Activated T-helper 1 cell treated with anti-CD3 and anti-CD28 coated beads, Interleukin-12 subunit alpha, Interleukin-12 subunit beta, Interleukin-2, Interleukin-4 antibody, amounts not matched to agents 30 ng/mL and 10 ng/mL and 1 ng/mL, durations not matched to agents 14 hours and 24 hours and 36 hours (primary cell): Measurements from ENCODE around the gene ADAMTS2. TPM values are rescaled to one million over a fixed set of nuclear protein-coding genes. Genes with fewer than 3 reads are reported as not detected.

Source experiments
- DNase-seq: peaks from one replicate; pipeline ENCODE4 v3.0.0; 2021; ENCODE audit warnings: low spot score
- H3K27ac Mint-ChIP-seq: one replicate; pipeline ENCODE4 v1.8.0; 2021; ENCODE audit warnings: mild to moderate bottlenecking, mixed read lengths
- H3K27me3 Mint-ChIP-seq: one replicate; pipeline ENCODE4 v1.8.0; 2022; ENCODE audit warnings: mild to moderate bottlenecking, moderate library complexity, mixed read lengths; ENCODE audit not compliant: insufficient read depth
- H3K36me3 Mint-ChIP-seq: one replicate; pipeline ENCODE4 v1.8.0; 2021; ENCODE audit warnings: low read depth, mixed read lengths
- H3K4me1 Mint-ChIP-seq: one replicate; pipeline ENCODE4 v1.8.0; 2021; ENCODE audit warnings: low read depth, mixed read lengths
- H3K4me3 Mint-ChIP-seq: one replicate; pipeline ENCODE4 v1.8.0; 2021; ENCODE audit warnings: mild to moderate bottlenecking, moderate library complexity, mixed read lengths
- H3K9me3 Mint-ChIP-seq: one replicate; pipeline ENCODE4 v1.8.0; 2021; ENCODE audit warnings: mixed read lengths
- intact Hi-C: fragments of 100-400 bp; cut with micrococcal nuclease; formaldehyde crosslinking; loops from one replicate; pipeline ENCODE4 v1.15.1; 2024
- total RNA-seq: library from RNA; stranded (reverse); gene quantifications from 2 replicates; pipeline ENCODE4 v1.2.3, GENCODE V29; 2022

The ADAMTS2 gene
- total RNA-seq, 1 donor from 2014 or later, result not detected

DNA sequence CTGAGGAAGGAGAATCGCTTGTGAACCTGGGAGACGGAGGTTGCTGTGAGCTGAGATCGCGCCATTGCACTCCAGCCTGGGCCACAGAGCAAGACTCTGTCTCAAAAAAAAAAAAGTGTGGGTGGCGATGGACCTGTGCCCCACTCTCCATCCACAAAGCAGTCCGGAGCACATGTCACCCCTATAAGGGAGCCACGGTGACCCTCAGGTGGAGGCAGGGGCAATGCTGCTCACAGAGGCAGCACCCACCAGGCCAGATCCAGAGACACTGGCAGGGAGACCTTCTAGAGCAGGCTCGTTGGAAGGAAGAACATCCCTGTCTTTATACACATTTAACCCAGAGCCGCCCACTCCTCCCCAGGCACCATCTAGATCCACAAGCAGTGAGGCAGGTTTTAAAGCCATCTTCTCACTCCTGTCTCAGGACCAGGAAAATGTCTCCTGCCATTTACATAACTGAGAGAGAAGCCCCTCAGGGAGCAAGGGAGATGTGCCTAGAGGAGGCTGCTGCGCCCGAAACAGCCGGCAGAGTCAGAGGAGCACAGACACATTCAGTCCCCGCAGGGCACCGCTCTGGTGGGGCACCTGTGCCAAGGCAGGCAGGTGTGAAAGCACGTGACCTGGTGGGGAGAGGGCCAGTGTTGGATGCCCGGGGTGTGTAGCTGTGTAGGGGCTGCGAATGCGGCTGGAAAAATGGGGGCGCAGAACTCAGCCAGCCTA lies 31.6 kb upstream of the ADAMTS2 start:
- Mint-ChIP-seq H3K9me3 (no peaks in the 10 kb centered on the region), H3K4me1 (no peaks in the 10 kb centered on the region), H3K27me3 (no peaks in the 10 kb centered on the region), H3K36me3 (no peaks in the 10 kb centered on the region), H3K4me3 (no peak overlapping the region), H3K27ac (no peak overlapping the region)
- intact Hi-C loops, result no loop called here
- no peak for DNase-seq

DNA sequence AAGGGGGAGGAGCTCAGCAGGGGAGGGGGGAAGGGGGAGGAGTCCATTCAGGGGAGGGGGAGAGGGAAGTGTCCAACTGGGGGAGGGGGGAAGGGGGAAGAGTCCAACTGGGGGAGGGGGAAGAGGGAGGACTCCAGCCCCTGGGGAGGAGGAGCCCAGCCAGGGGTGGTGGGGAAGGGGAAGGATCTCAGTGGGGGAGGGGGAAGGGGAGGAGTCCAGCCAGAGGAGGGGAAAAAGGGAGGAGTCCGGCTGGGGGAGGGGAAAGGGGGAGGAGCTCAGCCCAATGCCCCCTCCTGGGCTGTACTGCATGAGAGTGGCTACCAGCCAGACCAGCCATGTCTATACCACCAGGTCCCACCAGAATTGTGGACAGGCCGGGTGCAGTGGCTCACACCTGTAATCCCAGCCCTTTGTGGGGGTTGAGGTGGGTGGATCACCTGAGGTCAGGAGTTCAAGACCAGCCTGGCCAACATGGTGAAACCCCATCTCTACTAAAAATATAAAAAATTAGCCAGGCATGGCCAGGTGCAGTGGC lies 30.6 kb upstream of the ADAMTS2 start:
- Mint-ChIP-seq H3K4me3 (no peak overlapping the region), H3K36me3 (no peaks in the 10 kb centered on the region), H3K27ac (no peak overlapping the region), H3K27me3 (no peaks in the 10 kb centered on the region), H3K4me1 (no peaks in the 10 kb centered on the region), H3K9me3 (no peaks in the 10 kb centered on the region)
- no peak for DNase-seq
- intact Hi-C loops, result no loop called here

DNA sequence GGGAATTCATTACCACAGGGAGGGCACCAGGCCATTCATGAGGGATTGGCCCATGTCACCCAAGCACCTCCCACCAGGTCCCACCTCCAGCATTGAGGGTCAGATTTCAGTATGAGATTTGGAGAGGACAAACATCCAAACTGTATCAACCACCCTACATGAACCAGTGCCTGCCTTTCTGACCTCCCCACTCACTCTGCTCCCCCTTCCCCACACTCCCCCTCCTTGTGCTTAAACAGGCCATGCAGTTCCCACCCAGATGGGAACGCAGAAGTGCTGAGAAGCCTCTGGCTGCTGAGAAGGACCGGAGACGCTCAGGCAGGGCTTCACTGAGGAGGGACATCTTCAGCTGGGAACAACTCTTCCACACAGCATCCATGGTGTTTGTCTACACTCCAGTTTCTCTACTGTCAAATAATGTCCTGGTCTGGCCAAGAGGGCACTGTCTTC lies 30.0 kb upstream of the ADAMTS2 start:
- Mint-ChIP-seq H3K4me3 (no peak overlapping the region), H3K27me3 (no peaks in the 10 kb centered on the region), H3K36me3 (no peaks in the 10 kb centered on the region), H3K4me1 (no peaks in the 10 kb centered on the region), H3K27ac (no peak overlapping the region), H3K9me3 (no peaks in the 10 kb centered on the region)
- DNase-seq, result no peak
- intact Hi-C loops, result no loop called here

DNA sequence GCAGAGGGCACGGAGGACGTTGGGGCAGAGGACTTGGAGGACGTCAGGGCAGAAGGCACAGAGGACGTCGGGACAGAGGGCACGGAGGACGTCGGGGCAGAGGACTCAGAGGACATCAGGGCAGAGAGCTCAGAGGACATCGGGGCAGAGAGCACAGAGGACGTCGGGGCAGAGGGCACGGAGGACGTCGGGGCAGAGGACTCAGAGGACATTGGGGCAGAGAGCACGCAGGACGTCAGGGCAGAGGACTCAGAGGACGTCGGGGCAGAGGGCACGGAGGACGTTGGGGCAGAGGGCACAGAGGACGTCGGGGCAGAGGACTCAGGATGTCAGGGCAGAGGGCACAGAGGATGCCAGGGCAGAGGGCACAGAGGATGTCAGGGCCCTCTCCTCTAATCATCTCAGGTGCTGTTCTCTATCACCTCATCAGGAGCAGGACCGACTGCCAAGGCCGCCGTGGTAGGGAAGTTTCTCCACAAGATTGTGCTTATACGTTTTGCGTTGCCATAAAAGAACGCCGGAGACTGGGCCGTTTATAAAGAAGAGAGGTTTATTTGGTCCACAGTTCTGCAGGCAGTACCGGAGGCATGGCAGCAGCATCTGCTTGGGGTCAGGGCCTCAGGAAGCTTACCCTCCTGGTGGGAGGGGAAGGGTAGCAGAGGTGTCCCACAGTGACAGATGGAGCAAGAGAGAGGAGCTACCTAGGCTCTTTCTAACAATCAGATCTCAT lies 29.4 kb upstream of the ADAMTS2 start:
- H3K36me3 Mint-ChIP-seq, result no peaks in the 10 kb centered on the region
- H3K27ac Mint-ChIP-seq, result no peak overlapping the region
- H3K4me1 Mint-ChIP-seq, result no peaks in the 10 kb centered on the region
- DNase-seq, result no peak
- H3K4me3 Mint-ChIP-seq, result no peak overlapping the region
- intact Hi-C loops, result no loop called here
- H3K9me3 Mint-ChIP-seq, result no peaks in the 10 kb centered on the region
- no peaks in the 10 kb centered on the region for H3K27me3 Mint-ChIP-seq

DNA sequence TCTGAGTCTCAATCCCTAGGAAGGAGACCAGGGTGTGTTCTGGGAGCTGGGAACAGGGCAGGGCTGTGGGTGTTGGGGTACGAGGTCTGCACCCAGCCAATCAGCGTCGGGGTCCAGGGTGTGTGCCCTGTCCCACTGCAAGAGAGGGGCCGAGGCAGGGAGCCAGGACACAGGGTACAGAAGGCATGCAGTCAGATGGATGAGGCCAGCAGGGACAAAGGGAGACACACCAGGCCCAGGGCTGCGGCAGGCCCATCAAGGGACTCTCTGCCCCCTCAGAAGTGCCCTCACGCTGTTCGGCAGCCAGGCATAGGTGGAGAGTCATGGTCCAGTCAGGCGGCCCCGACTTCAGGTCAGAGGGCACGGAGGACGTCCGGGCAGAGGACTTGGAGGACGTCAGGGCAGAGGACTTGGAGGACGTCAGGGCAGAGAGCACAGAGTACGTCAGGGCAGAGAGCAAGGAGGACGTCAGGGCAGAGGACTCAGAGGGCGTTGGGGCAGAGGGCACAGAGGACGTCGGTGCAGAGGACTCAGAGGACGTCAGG lies 28.8 kb upstream of the ADAMTS2 start:
- Mint-ChIP-seq H3K27ac (no peak overlapping the region), H3K9me3 (no peaks in the 10 kb centered on the region), H3K27me3 (no peaks in the 10 kb centered on the region), H3K4me1 (no peaks in the 10 kb centered on the region), H3K36me3 (no peaks in the 10 kb centered on the region), H3K4me3 (no peak overlapping the region)
- DNase-seq, result no peak
- intact Hi-C loops, result no loop called here

DNA sequence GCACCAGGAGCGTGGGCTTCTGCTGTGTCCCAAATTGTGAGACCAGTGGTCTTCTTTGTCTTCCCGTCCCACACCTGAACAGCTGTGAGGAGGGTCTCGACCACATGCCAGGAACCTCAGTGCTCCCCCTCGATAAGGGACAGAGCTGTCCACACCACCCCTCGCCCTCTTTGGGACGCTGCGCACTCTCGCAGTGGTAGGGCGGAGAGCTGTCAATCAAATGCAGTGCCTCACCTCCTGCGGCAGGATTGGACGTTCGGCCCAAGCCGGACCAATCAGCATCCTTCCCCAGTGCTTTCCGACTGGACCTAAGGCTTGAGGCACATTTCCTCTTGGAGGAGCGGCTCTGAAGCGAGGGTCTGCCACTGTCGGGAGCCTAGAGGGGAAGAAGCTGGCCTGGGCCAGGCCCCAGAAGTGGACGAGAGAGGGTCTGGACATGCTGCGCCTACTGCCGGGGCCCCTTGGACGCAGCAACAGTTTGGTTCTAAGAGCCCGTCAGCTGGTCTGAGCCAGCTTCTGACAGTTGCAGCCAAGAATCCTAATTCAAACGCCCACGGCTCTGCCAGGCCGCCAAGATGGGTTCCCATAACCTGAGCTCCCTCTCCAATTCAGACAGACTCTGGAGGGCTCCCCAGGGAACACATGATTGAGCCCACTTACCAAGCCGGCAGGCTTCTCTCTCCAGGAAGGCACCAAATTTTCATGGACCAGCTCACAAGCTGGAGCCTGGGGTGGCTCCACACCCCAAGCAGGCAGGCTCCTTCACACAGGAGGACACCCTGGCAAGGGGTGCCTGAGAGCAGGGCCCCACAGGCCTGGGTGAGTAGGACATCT lies 28.1 kb upstream of the ADAMTS2 start:
- intact Hi-C loops, result no loop called here
- H3K27me3 Mint-ChIP-seq, result no peaks in the 10 kb centered on the region
- no peaks in the 10 kb centered on the region for H3K4me1 Mint-ChIP-seq
- H3K4me3 Mint-ChIP-seq, result no peak overlapping the region
- H3K9me3 Mint-ChIP-seq, result no peaks in the 10 kb centered on the region
- H3K27ac Mint-ChIP-seq, result no peak overlapping the region
- no peaks in the 10 kb centered on the region for H3K36me3 Mint-ChIP-seq
- DNase-seq, result no peak

DNA sequence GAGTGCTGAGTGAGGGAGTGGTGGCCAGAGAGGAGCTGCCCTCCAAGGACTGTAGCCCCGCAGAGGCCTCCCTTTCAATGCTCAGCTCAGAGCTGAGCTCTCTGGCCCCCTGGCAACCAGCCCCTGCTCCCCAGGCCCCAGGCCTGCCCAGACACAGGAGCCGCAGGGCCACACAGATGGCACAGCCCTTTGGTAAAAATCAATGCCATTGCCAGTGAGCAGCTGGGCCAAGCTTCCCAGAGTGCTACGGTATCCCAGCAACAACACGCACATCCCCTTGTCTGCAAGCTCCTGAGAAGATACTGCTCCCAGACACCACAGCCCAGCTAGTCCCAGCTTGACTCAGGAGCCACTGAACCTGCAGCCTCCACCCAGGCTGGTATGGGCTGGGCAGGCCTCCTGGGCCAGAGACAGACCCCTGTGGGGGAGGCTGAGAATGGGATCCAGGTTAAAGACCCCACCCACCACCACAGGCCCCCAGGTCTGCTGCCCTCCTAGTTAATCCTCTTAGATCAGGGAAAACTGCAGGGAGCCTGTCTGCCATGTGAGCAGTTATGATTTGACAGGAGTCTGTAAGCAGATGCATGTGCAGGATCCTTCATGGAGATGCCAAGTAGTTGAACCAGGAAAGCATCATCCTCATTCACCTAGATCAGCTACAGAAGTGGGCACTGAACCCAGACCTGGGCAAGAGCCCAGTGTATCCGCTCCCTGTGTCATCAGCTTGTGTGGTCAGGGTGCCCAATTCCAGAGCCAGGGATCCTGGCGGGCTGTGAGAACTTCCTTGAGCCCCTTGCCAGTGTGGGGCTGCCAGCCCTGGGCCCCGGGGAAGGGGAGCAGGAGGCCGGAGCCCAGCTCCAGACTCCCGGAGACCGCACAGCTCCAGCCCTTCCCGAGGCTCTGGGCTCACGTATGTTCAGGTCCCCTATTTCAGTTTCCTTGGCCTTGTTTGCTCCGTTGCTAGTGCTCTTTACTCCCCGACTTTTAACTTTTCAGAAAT lies 26.7 kb upstream of the ADAMTS2 start:
- H3K4me3 Mint-ChIP-seq, result no peak overlapping the region
- H3K27me3 Mint-ChIP-seq, result no peaks in the 10 kb centered on the region
- no peaks in the 10 kb centered on the region for H3K4me1 Mint-ChIP-seq
- H3K27ac Mint-ChIP-seq, result no peak overlapping the region
- DNase-seq, result no peak
- intact Hi-C loops, result no loop called here
- no peaks in the 10 kb centered on the region for H3K9me3 Mint-ChIP-seq
- no peaks in the 10 kb centered on the region for H3K36me3 Mint-ChIP-seq

DNA sequence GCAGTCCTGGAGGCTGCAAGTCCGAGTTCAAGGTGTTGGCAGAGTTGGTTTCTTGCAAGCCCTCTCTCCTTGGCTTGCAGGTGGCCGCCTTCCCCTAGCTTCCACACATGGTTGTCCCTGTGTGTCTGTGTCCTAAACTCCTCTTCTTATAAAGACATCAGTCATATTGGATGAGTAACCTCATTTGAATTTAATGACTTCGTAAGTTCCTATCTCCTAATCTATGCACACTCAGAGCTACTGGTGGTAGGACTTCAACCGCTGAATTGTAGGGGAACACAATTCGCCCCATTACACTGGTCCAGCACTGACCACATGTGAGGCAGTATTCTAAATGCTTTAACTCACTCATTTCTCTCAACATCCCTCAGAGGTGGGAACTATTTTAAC lies 25.9 kb upstream of the ADAMTS2 start:
- DNase-seq, result no peak
- H3K36me3 Mint-ChIP-seq, result no peaks in the 10 kb centered on the region
- H3K27me3 Mint-ChIP-seq, result no peaks in the 10 kb centered on the region
- H3K27ac Mint-ChIP-seq, result no peak overlapping the region
- H3K9me3 Mint-ChIP-seq, result no peaks in the 10 kb centered on the region
- intact Hi-C loops, result no loop called here
- no peak overlapping the region for H3K4me3 Mint-ChIP-seq
- H3K4me1 Mint-ChIP-seq, result no peaks in the 10 kb centered on the region

DNA sequence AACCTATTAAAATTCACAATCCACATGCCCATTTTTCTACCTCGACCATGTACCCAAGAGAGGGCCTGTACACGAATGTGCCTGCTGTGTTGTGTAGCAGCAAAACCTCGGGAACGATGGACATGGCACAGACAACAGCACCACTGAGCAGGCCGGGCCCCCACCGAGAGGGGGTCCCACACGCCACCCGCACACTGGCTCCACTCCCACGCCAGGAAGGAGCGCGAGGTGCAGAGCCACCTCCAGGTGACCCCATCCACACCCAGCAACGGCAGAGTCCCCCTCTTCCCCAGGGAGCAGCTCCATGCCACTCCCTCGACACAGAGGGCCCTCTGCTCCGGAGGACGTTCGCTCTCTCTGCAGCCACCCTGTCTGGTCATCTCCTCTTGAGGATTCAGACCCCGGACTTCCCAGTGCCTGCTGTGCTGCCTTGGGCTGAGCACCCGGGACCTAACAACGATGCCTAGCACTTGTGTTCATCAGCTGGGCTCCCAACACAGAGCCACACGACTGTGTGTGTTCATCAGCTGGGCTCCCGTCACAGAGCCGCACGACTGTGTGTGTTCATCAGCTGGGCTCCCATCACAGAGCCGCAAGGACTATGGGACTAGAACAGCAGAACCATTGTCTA lies 25.3 kb upstream of the ADAMTS2 start:
- Mint-ChIP-seq H3K9me3 (no peaks in the 10 kb centered on the region), H3K27me3 (no peaks in the 10 kb centered on the region), H3K4me1 (no peaks in the 10 kb centered on the region), H3K27ac (no peak overlapping the region), H3K36me3 (no peaks in the 10 kb centered on the region), H3K4me3 (no peak overlapping the region)
- intact Hi-C loops, result no loop called here
- DNase-seq, result no peak

DNA sequence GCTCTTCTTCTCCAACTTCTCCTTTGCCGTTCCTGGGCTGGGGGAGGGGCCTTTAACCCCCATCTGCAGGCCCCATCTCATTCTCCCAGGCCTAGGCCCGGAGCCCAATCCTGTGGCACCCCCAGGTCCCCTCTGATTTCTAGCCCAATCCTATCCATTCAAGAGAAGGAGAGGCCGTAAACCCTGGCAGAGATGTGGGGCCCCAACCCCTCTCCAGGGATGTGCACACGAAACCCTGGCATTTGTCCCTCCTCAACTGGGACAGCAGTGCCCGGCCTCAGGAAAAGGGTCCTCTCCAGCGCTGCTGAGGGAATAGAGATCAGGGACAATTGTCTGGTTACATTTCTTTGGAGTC lies 24.2 kb upstream of the ADAMTS2 start:
- Mint-ChIP-seq H3K27ac (no peak overlapping the region), H3K36me3 (no peaks in the 10 kb centered on the region), H3K27me3 (no peaks in the 10 kb centered on the region), H3K9me3 (no peaks in the 10 kb centered on the region), H3K4me1 (no peaks in the 10 kb centered on the region), H3K4me3 (no peak overlapping the region)
- DNase-seq, result no peak
- intact Hi-C loops, result no loop called here

DNA sequence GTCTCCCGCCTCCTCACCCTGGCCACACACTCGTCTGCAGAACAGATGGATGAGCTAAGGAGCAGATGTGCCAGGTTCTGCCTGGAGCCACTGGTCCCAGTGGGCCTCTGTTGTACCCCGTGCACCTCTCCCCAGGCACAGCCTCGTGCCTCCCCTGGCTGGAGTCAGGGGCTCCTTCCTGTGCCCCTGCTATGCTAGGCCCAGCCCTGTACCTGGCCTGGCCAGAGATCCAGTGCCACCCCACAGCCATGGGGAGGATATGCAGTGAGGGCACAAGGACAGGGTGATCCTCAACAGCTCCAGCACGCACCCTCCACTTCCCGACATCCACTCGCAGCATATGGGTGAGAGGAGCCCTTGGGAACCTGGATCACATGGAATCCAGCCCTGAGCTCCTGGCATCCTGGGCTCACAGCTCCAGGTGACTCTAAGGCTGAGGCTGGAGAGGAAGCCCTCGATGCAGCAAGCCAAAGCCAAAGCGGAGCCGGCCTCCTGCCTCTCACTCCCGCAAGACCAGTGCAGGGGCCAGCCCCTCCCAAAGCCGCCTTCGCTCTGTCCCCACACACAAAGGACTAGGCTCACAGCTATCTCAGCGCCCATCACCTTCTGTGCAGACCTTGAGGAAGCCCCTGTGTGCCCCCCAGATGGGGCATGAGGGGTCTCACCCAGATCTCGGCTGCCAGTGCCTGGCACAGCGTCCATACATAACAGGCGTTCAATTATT lies 23.7 kb upstream of the ADAMTS2 start:
- Mint-ChIP-seq H3K4me3 (no peak overlapping the region), H3K36me3 (no peaks in the 10 kb centered on the region), H3K27ac (no peak overlapping the region), H3K4me1 (no peaks in the 10 kb centered on the region), H3K9me3 (no peaks in the 10 kb centered on the region), H3K27me3 (no peaks in the 10 kb centered on the region)
- intact Hi-C loops, result no loop called here
- no peak for DNase-seq
